ENCODE measurements around the gene NOBOX.
"Not testable (repeated sequence)": the region's sequence is repeated elsewhere in the genome, so short reads cannot be mapped to it uniquely, and the experiment has no call there.

NOBOX gene

GRCh38 chr7:144403649-144404061, at the start of gene NOBOX:
Gene NOBOX (minus strand): TSS chr7:144403693.
- no peak within 1 kb of the TSS for H3K4me3 Mint-ChIP-seq
- no peaks in the 10 kb centered on the region for H3K9me3 Mint-ChIP-seq
- peaks cover 1% of the 10 kb centered on the region for H3K27me3 Mint-ChIP-seq
- no peak within 1 kb of the TSS for H3K27ac Mint-ChIP-seq
- H3K36me3 Mint-ChIP-seq = no peaks in the 10 kb centered on the region
- no peaks in the 10 kb centered on the region for H3K4me1 Mint-ChIP-seq

- H3K27ac Mint-ChIP-seq = no peak overlapping the region
- H3K4me1 Mint-ChIP-seq = no peaks in the 10 kb centered on the region
- H3K36me3 Mint-ChIP-seq = peaks cover 25% of the 10 kb centered on the region
- no peak overlapping the region for H3K4me3 Mint-ChIP-seq
- H3K27me3 Mint-ChIP-seq = no peaks in the 10 kb centered on the region
- H3K9me3 Mint-ChIP-seq = peaks cover 6% of the 10 kb centered on the region
Measured at GRCh38 chr7:144452064-144452463, 48.6 kb upstream of the NOBOX start.

- Mint-ChIP-seq H3K36me3 (peaks cover under 1% of the 10 kb centered on the region), H3K4me3 (no peak overlapping the region), H3K27ac (no peak overlapping the region), H3K9me3 (no peaks in the 10 kb centered on the region), H3K27me3 (no peaks in the 10 kb centered on the region), H3K4me1 (no peaks in the 10 kb centered on the region)
Measured at GRCh38 chr7:144445590-144445989, 42.1 kb upstream of the NOBOX start.

GRCh38 chr7:144439717-144440205, 36.3 kb upstream of the NOBOX start:
- Mint-ChIP-seq H3K4me3 (no peak overlapping the region), H3K27ac (no peak overlapping the region), H3K27me3 (no peaks in the 10 kb centered on the region), H3K36me3 (no peaks in the 10 kb centered on the region), H3K9me3 (no peaks in the 10 kb centered on the region), H3K4me1 (no peaks in the 10 kb centered on the region)

- no peaks in the 10 kb centered on the region for H3K27me3 Mint-ChIP-seq
- H3K36me3 Mint-ChIP-seq = no peaks in the 10 kb centered on the region
- H3K4me1 Mint-ChIP-seq = no peaks in the 10 kb centered on the region
- H3K9me3 Mint-ChIP-seq = no peaks in the 10 kb centered on the region
- H3K27ac Mint-ChIP-seq = no peak overlapping the region
- no peak overlapping the region for H3K4me3 Mint-ChIP-seq
Measured at GRCh38 chr7:144438759-144439158, 35.3 kb upstream of the NOBOX start.

- Mint-ChIP-seq H3K9me3 (no peaks in the 10 kb centered on the region), H3K4me1 (no peaks in the 10 kb centered on the region), H3K36me3 (no peaks in the 10 kb centered on the region), H3K27ac (no peak overlapping the region), H3K4me3 (no peak overlapping the region), H3K27me3 (no peaks in the 10 kb centered on the region)
Measured at GRCh38 chr7:144437370-144438191, 34.1 kb upstream of the NOBOX start.

- H3K36me3 Mint-ChIP-seq = no peaks in the 10 kb centered on the region
- H3K27me3 Mint-ChIP-seq = no peaks in the 10 kb centered on the region
- no peaks in the 10 kb centered on the region for H3K4me1 Mint-ChIP-seq
- no peak overlapping the region for H3K27ac Mint-ChIP-seq
- H3K4me3 Mint-ChIP-seq = no peak overlapping the region
- no peaks in the 10 kb centered on the region for H3K9me3 Mint-ChIP-seq
Measured at GRCh38 chr7:144436500-144436899, 33.0 kb upstream of the NOBOX start.

- peaks cover 3% of the 10 kb centered on the region for H3K27me3 Mint-ChIP-seq
- H3K27ac Mint-ChIP-seq = no peak overlapping the region
- peaks cover 3% of the 10 kb centered on the region for H3K36me3 Mint-ChIP-seq
- H3K4me1 Mint-ChIP-seq = no peaks in the 10 kb centered on the region
- no peak overlapping the region for H3K4me3 Mint-ChIP-seq
- H3K9me3 Mint-ChIP-seq = peaks cover 13% of the 10 kb centered on the region
Measured at GRCh38 chr7:144428431-144428830, 24.9 kb upstream of the NOBOX start.

GRCh38 chr7:144427539-144427938, 24.0 kb upstream of the NOBOX start:
- H3K27ac Mint-ChIP-seq, H3K27me3 Mint-ChIP-seq, H3K4me3 Mint-ChIP-seq, H3K4me1 Mint-ChIP-seq, H3K36me3 Mint-ChIP-seq: not testable (repeated sequence)
- H3K9me3 Mint-ChIP-seq = peaks cover 13% of the 10 kb centered on the region

- H3K9me3 Mint-ChIP-seq, H3K4me1 Mint-ChIP-seq: not testable (repeated sequence)
Measured at GRCh38 chr7:144418931-144419330, 15.4 kb upstream of the NOBOX start.

GRCh38 chr7:144416341-144416740, 12.8 kb upstream of the NOBOX start:
- Mint-ChIP-seq H3K27ac (no peak overlapping the region), H3K4me1 (no peaks in the 10 kb centered on the region), H3K27me3 (peaks cover 4% of the 10 kb centered on the region), H3K36me3 (no peaks in the 10 kb centered on the region), H3K4me3 (no peak overlapping the region), H3K9me3 (no peaks in the 10 kb centered on the region)

More at GRCh38 chr7:144418931-144419330, 15.4 kb upstream of the NOBOX start:
- not testable (repeated sequence) for H3K27ac Mint-ChIP-seq, H3K36me3 Mint-ChIP-seq, H3K4me3 Mint-ChIP-seq, H3K27me3 Mint-ChIP-seq

- Mint-ChIP-seq H3K27me3 (peaks cover 4% of the 10 kb centered on the region), H3K4me3 (no peak overlapping the region), H3K27ac (no peak overlapping the region), H3K36me3 (no peaks in the 10 kb centered on the region), H3K9me3 (no peaks in the 10 kb centered on the region), H3K4me1 (no peaks in the 10 kb centered on the region)
Measured at GRCh38 chr7:144415858-144416257, 12.4 kb upstream of the NOBOX start.

- no peaks in the 10 kb centered on the region for H3K4me1 Mint-ChIP-seq
- H3K27me3 Mint-ChIP-seq = peaks cover 4% of the 10 kb centered on the region
- H3K9me3 Mint-ChIP-seq = no peaks in the 10 kb centered on the region
- no peak overlapping the region for H3K4me3 Mint-ChIP-seq
- no peak overlapping the region for H3K27ac Mint-ChIP-seq
- no peaks in the 10 kb centered on the region for H3K36me3 Mint-ChIP-seq
Measured at GRCh38 chr7:144414815-144415214, 11.3 kb upstream of the NOBOX start.

- no peak overlapping the region for H3K27ac Mint-ChIP-seq
- H3K9me3 Mint-ChIP-seq = no peaks in the 10 kb centered on the region
- no peaks in the 10 kb centered on the region for H3K36me3 Mint-ChIP-seq
- no peak overlapping the region for H3K4me3 Mint-ChIP-seq
- no peaks in the 10 kb centered on the region for H3K4me1 Mint-ChIP-seq
- H3K27me3 Mint-ChIP-seq = peaks cover 3% of the 10 kb centered on the region
Measured at GRCh38 chr7:144410441-144410840, 6.9 kb upstream of the NOBOX start.

- Mint-ChIP-seq H3K36me3 (no peaks in the 10 kb centered on the region), H3K9me3 (no peaks in the 10 kb centered on the region), H3K4me1 (no peaks in the 10 kb centered on the region), H3K27ac (no peak overlapping the region), H3K4me3 (no peak overlapping the region), H3K27me3 (peaks cover 3% of the 10 kb centered on the region)
Measured at GRCh38 chr7:144408121-144408520, 4.6 kb upstream of the NOBOX start.

- no peaks in the 10 kb centered on the region for H3K4me1 Mint-ChIP-seq
- H3K9me3 Mint-ChIP-seq = no peaks in the 10 kb centered on the region
- no peaks in the 10 kb centered on the region for H3K36me3 Mint-ChIP-seq
- no peak overlapping the region for H3K4me3 Mint-ChIP-seq
- H3K27me3 Mint-ChIP-seq = peaks cover 3% of the 10 kb centered on the region
- H3K27ac Mint-ChIP-seq = no peak overlapping the region
Measured at GRCh38 chr7:144407266-144407931, 3.9 kb upstream of the NOBOX start.

All from activated naive CD4-positive, alpha-beta T cell treated with anti-CD3 and anti-CD28 coated beads, Interleukin-2, amount 50 U/mL, for 24 hours (primary cell).